GM23338 (cell line): ENCODE results near the gene GSS. TPM values are rescaled to one million over a fixed set of nuclear protein-coding genes. Genes with fewer than 3 reads are reported as not detected.

Experiments
- ATAC-seq: fragments of 200-7000 bp; cut with Tn5 transposase; 3 replicates; pipeline ENCODE4 v1.9.1; 2020
- DNase-seq: peaks from one replicate; pipeline ENCODE4 v3.0.0-alpha.2; 2015; ENCODE audit warnings: low spot score
- H2AFZ ChIP-seq: fragments of 200-600 bp; sonication (generic); 2 replicates; pipeline ENCODE4 v1.8.0; 2016; ENCODE audit warnings: antibody characterized with exemption, mild to moderate bottlenecking, moderate library complexity
- H3F3A ChIP-seq: fragments of 200-600 bp; sonication (generic); replicated peaks from 2 replicates; pipeline ENCODE4 v1.8.0; 2017; ENCODE audit warnings: antibody characterized with exemption, mixed run types, low read depth
- H3K27ac ChIP-seq: fragments of 200-600 bp; sonication (generic); 2 replicates; pipeline ENCODE4 v1.6.1; 2016; ENCODE audit warnings: low read depth
- H3K27me3 ChIP-seq: fragments of 200-600 bp; sonication (generic); 2 replicates; pipeline ENCODE4 v1.8.0; 2016; ENCODE audit warnings: mild to moderate bottlenecking, mixed run types, moderate library complexity; ENCODE audit not compliant: insufficient read depth
- H3K36me3 ChIP-seq: fragments of 200-600 bp; sonication (generic); 2 replicates; pipeline ENCODE4 v1.8.0; 2016; ENCODE audit warnings: mild to moderate bottlenecking; ENCODE audit not compliant: insufficient read depth
- H3K4me1 ChIP-seq: fragments of 200-600 bp; sonication (generic); 2 replicates; pipeline ENCODE4 v1.8.0; 2016; ENCODE audit warnings: mild to moderate bottlenecking, moderate library complexity; ENCODE audit not compliant: insufficient read depth
- H3K4me2 ChIP-seq: fragments of 200-600 bp; sonication (generic); 2 replicates; pipeline ENCODE4 v1.7.1; 2017; ENCODE audit warnings: mixed run types
- H3K4me3 ChIP-seq: fragments of 200-600 bp; sonication (generic); 2 replicates; pipeline ENCODE4 v1.6.1; 2016; ENCODE audit warnings: mixed run types
- H3K79me2 ChIP-seq: fragments of 200-600 bp; sonication (generic); replicated peaks from 2 replicates; pipeline ENCODE4 v1.8.0; 2017; ENCODE audit warnings: mild to moderate bottlenecking; ENCODE audit not compliant: insufficient read depth
- H3K9me2 ChIP-seq: fragments of 200-600 bp; sonication (generic); 2 replicates; pipeline ENCODE4 v1.8.0; 2017; ENCODE audit not compliant: insufficient read depth
- H4K20me1 ChIP-seq: fragments of 200-600 bp; sonication (generic); replicated peaks from 2 replicates; pipeline ENCODE4 v1.8.0; 2017; ENCODE audit warnings: mild to moderate bottlenecking; ENCODE audit not compliant: insufficient read depth
- H3K27ac Mint-ChIP-seq: 2 replicates; pipeline ENCODE4 v1.8.0; 2020; ENCODE audit warnings: inconsistent platforms, mild to moderate bottlenecking, moderate library complexity, mixed read lengths
- H3K27me3 Mint-ChIP-seq: 3 replicates; pipeline ENCODE4 v1.8.0; 2022; ENCODE audit warnings: low read depth, mild to moderate bottlenecking, moderate library complexity, mixed read lengths, inconsistent platforms; ENCODE audit not compliant: insufficient read depth, poor library complexity
- H3K36me3 Mint-ChIP-seq: 3 replicates; pipeline ENCODE4 v1.8.0; 2021; ENCODE audit warnings: low read depth, mild to moderate bottlenecking, inconsistent platforms, moderate library complexity, mixed read lengths
- H3K4me1 Mint-ChIP-seq: 3 replicates; pipeline ENCODE4 v1.8.0; 2020; ENCODE audit warnings: mild to moderate bottlenecking, inconsistent platforms, mixed read lengths
- H3K4me3 Mint-ChIP-seq: 3 replicates; pipeline ENCODE4 v1.8.0; 2021; ENCODE audit warnings: moderate library complexity, mild to moderate bottlenecking, inconsistent platforms, mixed read lengths
- H3K9me3 Mint-ChIP-seq: 3 replicates; pipeline ENCODE4 v1.8.0; 2020; ENCODE audit warnings: moderate library complexity, mild to moderate bottlenecking, inconsistent platforms, mixed read lengths
- CREB1 ChIP-seq: fragments of 250-450 bp; sonication (Bioruptor Pico); IDR thresholded peaks from 2 replicates; pipeline ENCODE4 v1.5.0; 2020; ENCODE audit warnings: low read depth, mild to moderate bottlenecking, moderate library complexity
- CTCF ChIP-seq, 2 experiments: fragments of 200-600 bp in 1 of 2; sonication (generic) in 1 of 2; conservative IDR thresholded peaks; 2 replicates each; pipeline versions ENCODE4 v1.5.1 to v1.6.1; 2016 to 2017; ENCODE audit warnings: antibody characterized with exemption in 2 of 2, low read depth in 2 of 2, mild to moderate bottlenecking in 2 of 2, moderate library complexity in 1 of 2
- EZH2 ChIP-seq: fragments of 200-600 bp; sonication (generic); IDR thresholded peaks from one replicate; pipeline ENCODE4 v1.8.0; 2017; ENCODE audit warnings: antibody characterized with exemption, mild to moderate bottlenecking, low read depth; ENCODE audit not compliant: unreplicated experiment
- EZH2phosphoT487 ChIP-seq: fragments of 200-600 bp; sonication (generic); IDR thresholded peaks from one replicate; pipeline ENCODE4 v1.8.1; 2018; ENCODE audit warnings: antibody characterized with exemption; ENCODE audit not compliant: unreplicated experiment
- JUNB ChIP-seq: IDR thresholded peaks from one replicate; pipeline ENCODE4 v1.6.1; 2016; ENCODE audit warnings: antibody characterized with exemption; ENCODE audit not compliant: unreplicated experiment
- NANOG ChIP-seq: IDR thresholded peaks from 2 replicates; pipeline ENCODE4 v1.6.1; 2016; ENCODE audit warnings: antibody characterized with exemption, borderline replicate concordance
- POLR2AphosphoS5 ChIP-seq: IDR thresholded peaks from 2 replicates; pipeline ENCODE4 v1.6.1; 2016; ENCODE audit warnings: antibody characterized with exemption, low read depth
- STAT1 ChIP-seq: IDR thresholded peaks from one replicate; pipeline ENCODE4 v1.6.1; 2016; ENCODE audit warnings: antibody characterized with exemption; ENCODE audit not compliant: unreplicated experiment
- ZNF114 ChIP-seq: fragments of 250-450 bp; sonication (Bioruptor Pico); IDR thresholded peaks from 2 replicates; pipeline ENCODE4 v1.5.0; 2020; ENCODE audit warnings: mild to moderate bottlenecking, moderate library complexity
- ZNF331 ChIP-seq: fragments of 250-450 bp; sonication (Bioruptor Pico); IDR thresholded peaks from 2 replicates; pipeline ENCODE4 v1.5.0; 2020; ENCODE audit warnings: low read depth, mild to moderate bottlenecking, moderate library complexity
- polyA plus RNA-seq: library from polyadenylated mRNA; unstranded; fragments of >200 nt; fragmentation: Nextera tagmentation; extraction: Ambion mirVana; gene quantifications from 2 replicates; pipeline ENCODE4 v1.2.1, GENCODE V29; 2016
- total RNA-seq: library from RNA; depleted of rRNA; stranded (reverse); fragments of >200 nt; shearing (Covaris generic); gene quantifications from 2 replicates; pipeline ENCODE4 v1.2.3, GENCODE V29; 2014
- TF ChIP-seq, protein P1 (sequence below): IDR thresholded peaks from 2 replicates; pipeline ENCODE4 v1.6.1; 2016; ENCODE audit warnings: antibody characterized with exemption
- TF ChIP-seq, protein P2 (sequence below): fragments of 250-450 bp; sonication (Bioruptor Pico); IDR thresholded peaks from 2 replicates; pipeline ENCODE4 v1.5.0; 2020; ENCODE audit warnings: mild to moderate bottlenecking, moderate library complexity
- TF ChIP-seq, protein P3 (sequence below): IDR thresholded peaks from one replicate; pipeline ENCODE4 v1.6.1; 2018; ENCODE audit warnings: antibody characterized with exemption; ENCODE audit not compliant: unreplicated experiment

Gene GSS
- total and polyA plus RNA-seq, 2 experiments from 2014 or later, result 34.0 to 63.3 TPM

GRCh38 chr20:34891166-34892062 lies 64.2 kb downstream of the GSS start:
- no peak overlapping the region for H3K4me3 ChIP-seq
- no peaks in the 10 kb centered on the region for H3K4me1 ChIP-seq
- Mint-ChIP-seq H3K4me3 (no peak overlapping the region), H3K27me3 (no peaks in the 10 kb centered on the region), H3K36me3 (no peaks in the 10 kb centered on the region), H3K4me1 (no peaks in the 10 kb centered on the region), H3K27ac (no peak overlapping the region), H3K9me3 (no peaks in the 10 kb centered on the region)
- 0 out of 2 replicates have a peak, but pooled peaks cover 3% of the 10 kb centered on the region for H3K36me3 ChIP-seq
- no peak for TF ChIP-seq EZH2phosphoT487
- TF ChIP-seq, protein P1, sequence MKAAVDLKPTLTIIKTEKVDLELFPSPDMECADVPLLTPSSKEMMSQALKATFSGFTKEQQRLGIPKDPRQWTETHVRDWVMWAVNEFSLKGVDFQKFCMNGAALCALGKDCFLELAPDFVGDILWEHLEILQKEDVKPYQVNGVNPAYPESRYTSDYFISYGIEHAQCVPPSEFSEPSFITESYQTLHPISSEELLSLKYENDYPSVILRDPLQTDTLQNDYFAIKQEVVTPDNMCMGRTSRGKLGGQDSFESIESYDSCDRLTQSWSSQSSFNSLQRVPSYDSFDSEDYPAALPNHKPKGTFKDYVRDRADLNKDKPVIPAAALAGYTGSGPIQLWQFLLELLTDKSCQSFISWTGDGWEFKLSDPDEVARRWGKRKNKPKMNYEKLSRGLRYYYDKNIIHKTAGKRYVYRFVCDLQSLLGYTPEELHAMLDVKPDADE, result no peak
- TF ChIP-seq, protein P2, sequence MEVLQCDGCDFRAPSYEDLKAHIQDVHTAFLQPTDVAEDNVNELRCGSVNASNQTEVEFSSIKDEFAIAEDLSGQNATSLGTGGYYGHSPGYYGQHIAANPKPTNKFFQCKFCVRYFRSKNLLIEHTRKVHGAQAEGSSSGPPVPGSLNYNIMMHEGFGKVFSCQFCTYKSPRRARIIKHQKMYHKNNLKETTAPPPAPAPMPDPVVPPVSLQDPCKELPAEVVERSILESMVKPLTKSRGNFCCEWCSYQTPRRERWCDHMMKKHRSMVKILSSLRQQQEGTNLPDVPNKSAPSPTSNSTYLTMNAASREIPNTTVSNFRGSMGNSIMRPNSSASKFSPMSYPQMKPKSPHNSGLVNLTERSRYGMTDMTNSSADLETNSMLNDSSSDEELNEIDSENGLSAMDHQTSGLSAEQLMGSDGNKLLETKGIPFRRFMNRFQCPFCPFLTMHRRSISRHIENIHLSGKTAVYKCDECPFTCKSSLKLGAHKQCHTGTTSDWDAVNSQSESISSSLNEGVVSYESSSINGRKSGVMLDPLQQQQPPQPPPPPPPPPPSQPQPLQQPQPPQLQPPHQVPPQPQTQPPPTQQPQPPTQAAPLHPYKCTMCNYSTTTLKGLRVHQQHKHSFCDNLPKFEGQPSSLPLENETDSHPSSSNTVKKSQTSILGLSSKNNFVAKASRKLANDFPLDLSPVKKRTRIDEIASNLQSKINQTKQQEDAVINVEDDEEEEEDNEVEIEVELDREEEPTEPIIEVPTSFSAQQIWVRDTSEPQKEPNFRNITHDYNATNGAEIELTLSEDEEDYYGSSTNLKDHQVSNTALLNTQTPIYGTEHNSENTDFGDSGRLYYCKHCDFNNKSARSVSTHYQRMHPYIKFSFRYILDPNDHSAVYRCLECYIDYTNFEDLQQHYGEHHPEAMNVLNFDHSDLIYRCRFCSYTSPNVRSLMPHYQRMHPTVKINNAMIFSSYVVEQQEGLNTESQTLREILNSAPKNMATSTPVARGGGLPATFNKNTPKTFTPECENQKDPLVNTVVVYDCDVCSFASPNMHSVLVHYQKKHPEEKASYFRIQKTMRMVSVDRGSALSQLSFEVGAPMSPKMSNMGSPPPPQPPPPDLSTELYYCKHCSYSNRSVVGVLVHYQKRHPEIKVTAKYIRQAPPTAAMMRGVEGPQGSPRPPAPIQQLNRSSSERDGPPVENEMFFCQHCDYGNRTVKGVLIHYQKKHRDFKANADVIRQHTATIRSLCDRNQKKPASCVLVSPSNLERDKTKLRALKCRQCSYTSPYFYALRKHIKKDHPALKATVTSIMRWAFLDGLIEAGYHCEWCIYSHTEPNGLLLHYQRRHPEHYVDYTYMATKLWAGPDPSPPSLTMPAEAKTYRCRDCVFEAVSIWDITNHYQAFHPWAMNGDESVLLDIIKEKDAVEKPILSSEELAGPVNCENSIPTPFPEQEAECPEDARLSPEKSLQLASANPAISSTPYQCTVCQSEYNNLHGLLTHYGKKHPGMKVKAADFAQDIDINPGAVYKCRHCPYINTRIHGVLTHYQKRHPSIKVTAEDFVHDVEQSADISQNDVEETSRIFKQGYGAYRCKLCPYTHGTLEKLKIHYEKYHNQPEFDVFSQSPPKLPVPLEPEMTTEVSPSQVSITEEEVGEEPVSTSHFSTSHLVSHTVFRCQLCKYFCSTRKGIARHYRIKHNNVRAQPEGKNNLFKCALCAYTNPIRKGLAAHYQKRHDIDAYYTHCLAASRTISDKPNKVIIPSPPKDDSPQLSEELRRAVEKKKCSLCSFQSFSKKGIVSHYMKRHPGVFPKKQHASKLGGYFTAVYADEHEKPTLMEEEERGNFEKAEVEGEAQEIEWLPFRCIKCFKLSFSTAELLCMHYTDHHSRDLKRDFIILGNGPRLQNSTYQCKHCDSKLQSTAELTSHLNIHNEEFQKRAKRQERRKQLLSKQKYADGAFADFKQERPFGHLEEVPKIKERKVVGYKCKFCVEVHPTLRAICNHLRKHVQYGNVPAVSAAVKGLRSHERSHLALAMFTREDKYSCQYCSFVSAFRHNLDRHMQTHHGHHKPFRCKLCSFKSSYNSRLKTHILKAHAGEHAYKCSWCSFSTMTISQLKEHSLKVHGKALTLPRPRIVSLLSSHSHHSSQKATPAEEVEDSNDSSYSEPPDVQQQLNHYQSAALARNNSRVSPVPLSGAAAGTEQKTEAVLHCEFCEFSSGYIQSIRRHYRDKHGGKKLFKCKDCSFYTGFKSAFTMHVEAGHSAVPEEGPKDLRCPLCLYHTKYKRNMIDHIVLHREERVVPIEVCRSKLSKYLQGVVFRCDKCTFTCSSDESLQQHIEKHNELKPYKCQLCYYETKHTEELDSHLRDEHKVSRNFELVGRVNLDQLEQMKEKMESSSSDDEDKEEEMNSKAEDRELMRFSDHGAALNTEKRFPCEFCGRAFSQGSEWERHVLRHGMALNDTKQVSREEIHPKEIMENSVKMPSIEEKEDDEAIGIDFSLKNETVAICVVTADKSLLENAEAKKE, result no peak
- no peak for TF ChIP-seq NANOG
- TF ChIP-seq, protein P3, sequence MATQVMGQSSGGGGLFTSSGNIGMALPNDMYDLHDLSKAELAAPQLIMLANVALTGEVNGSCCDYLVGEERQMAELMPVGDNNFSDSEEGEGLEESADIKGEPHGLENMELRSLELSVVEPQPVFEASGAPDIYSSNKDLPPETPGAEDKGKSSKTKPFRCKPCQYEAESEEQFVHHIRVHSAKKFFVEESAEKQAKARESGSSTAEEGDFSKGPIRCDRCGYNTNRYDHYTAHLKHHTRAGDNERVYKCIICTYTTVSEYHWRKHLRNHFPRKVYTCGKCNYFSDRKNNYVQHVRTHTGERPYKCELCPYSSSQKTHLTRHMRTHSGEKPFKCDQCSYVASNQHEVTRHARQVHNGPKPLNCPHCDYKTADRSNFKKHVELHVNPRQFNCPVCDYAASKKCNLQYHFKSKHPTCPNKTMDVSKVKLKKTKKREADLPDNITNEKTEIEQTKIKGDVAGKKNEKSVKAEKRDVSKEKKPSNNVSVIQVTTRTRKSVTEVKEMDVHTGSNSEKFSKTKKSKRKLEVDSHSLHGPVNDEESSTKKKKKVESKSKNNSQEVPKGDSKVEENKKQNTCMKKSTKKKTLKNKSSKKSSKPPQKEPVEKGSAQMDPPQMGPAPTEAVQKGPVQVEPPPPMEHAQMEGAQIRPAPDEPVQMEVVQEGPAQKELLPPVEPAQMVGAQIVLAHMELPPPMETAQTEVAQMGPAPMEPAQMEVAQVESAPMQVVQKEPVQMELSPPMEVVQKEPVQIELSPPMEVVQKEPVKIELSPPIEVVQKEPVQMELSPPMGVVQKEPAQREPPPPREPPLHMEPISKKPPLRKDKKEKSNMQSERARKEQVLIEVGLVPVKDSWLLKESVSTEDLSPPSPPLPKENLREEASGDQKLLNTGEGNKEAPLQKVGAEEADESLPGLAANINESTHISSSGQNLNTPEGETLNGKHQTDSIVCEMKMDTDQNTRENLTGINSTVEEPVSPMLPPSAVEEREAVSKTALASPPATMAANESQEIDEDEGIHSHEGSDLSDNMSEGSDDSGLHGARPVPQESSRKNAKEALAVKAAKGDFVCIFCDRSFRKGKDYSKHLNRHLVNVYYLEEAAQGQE, result no peak
- no peak for TF ChIP-seq STAT1
- TF ChIP-seq POLR2AphosphoS5, result no peak
- TF ChIP-seq ZNF114, result no peak
- no peak for TF ChIP-seq CREB1 (CRISPR knock-in tag)
- TF ChIP-seq JUNB, result no peak
- TF ChIP-seq ZNF331 (CRISPR knock-in tag), result no peak
- TF ChIP-seq CTCF (conservative IDR thresholded peaks at IDR 0.05; ENCODE audit: low read depth in 2 of 2), result no peak
- no peak for TF ChIP-seq EZH2
- no peak overlapping the region for H3K4me2 ChIP-seq
- ATAC-seq, result no peak
- H2AFZ ChIP-seq, result no peak overlapping the region
- no peak overlapping the region for H3K27ac ChIP-seq
- no peak for DNase-seq
- H3K79me2 ChIP-seq, result no peaks in the 10 kb centered on the region; the same call in 1 of the 2 replicates
- no peaks in the 10 kb centered on the region for H3F3A ChIP-seq
- H3K9me2 ChIP-seq, result no peaks in the 10 kb centered on the region
- H3K27me3 ChIP-seq, result no peaks in the 10 kb centered on the region
- H4K20me1 ChIP-seq, result no peaks in the 10 kb centered on the region; the same call in 1 of the 2 replicates
